Progenitor cell of endocrine pancreas (in vitro differentiated cells): ENCODE data around the gene TAF4. TPM values are rescaled to one million over a fixed set of nuclear protein-coding genes. Genes with fewer than 3 reads are reported as not detected.

ENCODE experiments used
- DNase-seq: peaks from one replicate; pipeline ENCODE4 v3.0.0; 2021; ENCODE audit warnings: low spot score; ENCODE audit not compliant: unreplicated experiment
- H3K27ac Mint-ChIP-seq: 2 replicates; pipeline ENCODE4 v1.8.0; 2021; ENCODE audit warnings: mild to moderate bottlenecking, moderate library complexity, mixed read lengths
- H3K27me3 Mint-ChIP-seq: 2 replicates; pipeline ENCODE4 v1.8.0; 2021; ENCODE audit warnings: mixed read lengths
- H3K36me3 Mint-ChIP-seq: 2 replicates; pipeline ENCODE4 v1.8.0; 2022; ENCODE audit warnings: mixed read lengths; ENCODE audit not compliant: insufficient read depth
- H3K4me1 Mint-ChIP-seq: 2 replicates; pipeline ENCODE4 v1.8.0; 2021; ENCODE audit warnings: low read depth, mixed read lengths
- H3K4me3 Mint-ChIP-seq: 2 replicates; pipeline ENCODE4 v1.8.0; 2021; ENCODE audit warnings: low read depth, mild to moderate bottlenecking, moderate library complexity, mixed read lengths
- H3K9me3 Mint-ChIP-seq: 2 replicates; pipeline ENCODE4 v1.8.0; 2021; ENCODE audit warnings: low read depth, mixed read lengths
- CTCF ChIP-seq: fragments of 200-600 bp; sonication (generic); IDR thresholded peaks from one replicate; pipeline ENCODE4 v1.5.0; 2021; ENCODE audit warnings: antibody characterized with exemption, mild to moderate bottlenecking; ENCODE audit not compliant: unreplicated experiment
- total RNA-seq: library from RNA; stranded (reverse); gene quantifications from 2 replicates; pipeline ENCODE4 v1.2.1, GENCODE V29; 2021

TAF4 gene
- total RNA-seq, 1 donor from 2014 or later, result 34.7 TPM

GRCh38 chr20:62040381-62040922 is 25.2 kb downstream of the TAF4 start:
- TF ChIP-seq CTCF, result no peak
- peaks cover 23% of the 10 kb centered on the region for H3K36me3 Mint-ChIP-seq
- no peak for DNase-seq
- H3K27ac Mint-ChIP-seq, result peak overlapping the region; percentile 80
- H3K4me3 Mint-ChIP-seq, result no peak overlapping the region
- H3K9me3 Mint-ChIP-seq, result peaks cover 21% of the 10 kb centered on the region
- peaks cover 9% of the 10 kb centered on the region for H3K4me1 Mint-ChIP-seq
- no peaks in the 10 kb centered on the region for H3K27me3 Mint-ChIP-seq

GRCh38 chr20:62039738-62040137 is 25.9 kb downstream of the TAF4 start:
- no peak for TF ChIP-seq CTCF
- no peaks in the 10 kb centered on the region for H3K27me3 Mint-ChIP-seq
- H3K9me3 Mint-ChIP-seq, result peaks cover 22% of the 10 kb centered on the region
- H3K4me1 Mint-ChIP-seq, result peaks cover 9% of the 10 kb centered on the region
- peak overlapping the region; percentile 80 for H3K27ac Mint-ChIP-seq
- H3K4me3 Mint-ChIP-seq, result no peak overlapping the region
- H3K36me3 Mint-ChIP-seq, result peaks cover 23% of the 10 kb centered on the region
- no peak for DNase-seq

GRCh38 chr20:62032609-62033368 is 32.9 kb downstream of the TAF4 start:
- no peak for TF ChIP-seq CTCF
- H3K27ac Mint-ChIP-seq, result no peak overlapping the region

GRCh38 chr20:62031462-62032092 is 34.1 kb downstream of the TAF4 start:
- H3K36me3 Mint-ChIP-seq, result peaks cover 4% of the 10 kb centered on the region
- no peak overlapping the region for H3K27ac Mint-ChIP-seq

More at GRCh38 chr20:62032609-62033368, 32.9 kb downstream of the TAF4 start:
- Mint-ChIP-seq H3K4me3 (no peak overlapping the region), H3K27me3 (no peaks in the 10 kb centered on the region), H3K9me3 (peaks cover 11% of the 10 kb centered on the region), H3K4me1 (peaks cover 2% of the 10 kb centered on the region), H3K36me3 (peaks cover 13% of the 10 kb centered on the region)
- no peak for DNase-seq

More at GRCh38 chr20:62031462-62032092, 34.1 kb downstream of the TAF4 start:
- DNase-seq, result no peak
- no peaks in the 10 kb centered on the region for H3K27me3 Mint-ChIP-seq
- peaks cover 11% of the 10 kb centered on the region for H3K4me1 Mint-ChIP-seq
- no peak overlapping the region for H3K4me3 Mint-ChIP-seq
- peaks cover 7% of the 10 kb centered on the region for H3K9me3 Mint-ChIP-seq
- TF ChIP-seq CTCF, result no peak
